GM12878 (cell line): ENCODE results near the gene LAMA2.
"Not testable (repeated sequence)": the region's sequence is repeated elsewhere in the genome, so short reads cannot be mapped to it uniquely, and the experiment has no call there.

Source experiments
- CTCF ChIP-seq, 3 experiments: IDR thresholded peaks in 2 of 3; conservative IDR thresholded peaks in 1 of 3; 2 replicates each; pipeline ENCODE4 v1.5.1; 2011; ENCODE audit warnings: low read depth in 3 of 3, low read length in 3 of 3, mild to moderate bottlenecking in 3 of 3, control low read depth in 2 of 3, moderate library complexity in 2 of 3, inconsistent platforms in 1 of 3, mixed read lengths in 1 of 3; ENCODE audit not compliant: control insufficient read depth in 2 of 3, insufficient read depth in 1 of 3; ENCODE audit errors: extremely low read depth in 1 of 3
- NFXL1 ChIP-seq: fragments of 450-650 bp; IDR thresholded peaks from 2 replicates; pipeline ENCODE4 v1.6.1; 2017; ENCODE audit warnings: antibody characterized with exemption, mild to moderate bottlenecking, borderline replicate concordance
- TBL1XR1 ChIP-seq: IDR thresholded peaks from 2 replicates; pipeline ENCODE4 v1.6.1; 2012; ENCODE audit warnings: low read depth, low read length, improper control_type of control experiment
- ZNF207 ChIP-seq: fragments of 450-650 bp; IDR thresholded peaks from 2 replicates; pipeline ENCODE4 v1.6.1; 2014; ENCODE audit warnings: antibody characterized with exemption, mild to moderate bottlenecking, borderline replicate concordance

DNA sequence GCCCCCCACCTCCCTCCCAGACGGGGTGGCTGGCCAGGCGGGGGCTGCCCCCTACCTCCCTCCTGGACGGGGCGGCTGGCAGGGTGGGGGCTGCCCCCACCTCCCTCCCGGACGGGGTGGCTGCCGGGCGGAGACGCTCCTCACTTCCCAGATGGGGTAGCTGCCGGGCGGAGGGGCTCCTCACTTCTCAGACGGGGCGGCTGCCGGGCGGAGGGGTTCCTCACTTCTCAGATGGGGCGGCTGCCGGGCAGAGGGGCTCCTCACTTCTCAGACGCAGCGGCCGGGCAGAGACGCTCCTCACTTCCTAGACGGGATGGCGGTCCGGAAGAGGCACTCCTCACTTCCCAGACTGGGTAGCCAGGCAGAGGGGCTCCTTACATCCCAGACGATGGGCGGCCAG lies 205.5 kb downstream of the LAMA2 start:
- not testable (repeated sequence) for TF ChIP-seq CTCF (IDR thresholded peaks at IDR 0.05 in 2 of 3, conservative IDR thresholded peaks at IDR 0.05 in 1 of 3; ENCODE audit: control insufficient read depth in 2 of 3, extremely low read depth in 1 of 3, insufficient read depth in 1 of 3, low read depth in 3 of 3, low read length in 3 of 3); ZNF207; NFXL1; TBL1XR1
